Naive thymus-derived CD8-positive, alpha-beta T cell (primary cell): ENCODE data around the gene OTUD7B. TPM values are rescaled to one million over a fixed set of nuclear protein-coding genes. Genes with fewer than 3 reads are reported as not detected.
"Not testable (repeated sequence)": the region's sequence is repeated elsewhere in the genome, so short reads cannot be mapped to it uniquely, and the experiment has no call there.

Experiments
- ATAC-seq, 2 donors: fragments of 150-1000 bp; cut with Tn5 transposase in 1 of 2; sonication (Bioruptor Pico), chemical (Tn5 transposase) in 1 of 2; 1 replicate in 1 of 2; 2 replicates in 1 of 2; pipeline ENCODE4 v1.10.0; 2021; ENCODE audit warnings: mild to moderate bottlenecking in 2 of 2, moderate library complexity in 2 of 2
- POLR2A ChIA-PET: fragments of 350-600 bp; sonication (Branson Sonifier 250); formaldehyde crosslinking; loops from one replicate; lab custom pipeline; 2021; ENCODE audit warnings: antibody characterized with exemption; lab: Charles Lee
- DNase-seq, 10 donors: peaks; one replicate each; pipeline versions ENCODE4 v3.0.0 to v3.0.0-alpha.2; 2020 to 2022
- H3K27ac Mint-ChIP-seq, 10 donors: one replicate each; pipeline ENCODE4 v1.8.0; 2020 to 2022; ENCODE audit warnings: mild to moderate bottlenecking in 10 of 10, mixed read lengths in 10 of 10, moderate library complexity in 4 of 10, inconsistent platforms in 1 of 10
- H3K27me3 Mint-ChIP-seq, 5 donors: one replicate each; pipeline ENCODE4 v1.8.0; 2021 to 2022; ENCODE audit warnings: mixed read lengths in 5 of 5
- H3K36me3 Mint-ChIP-seq, 3 donors: one replicate each; pipeline ENCODE4 v1.8.0; 2020 to 2022; ENCODE audit warnings: mixed read lengths in 3 of 3, mild to moderate bottlenecking in 2 of 3, inconsistent platforms in 1 of 3
- H3K4me1 Mint-ChIP-seq, 4 donors: one replicate each; pipeline ENCODE4 v1.8.0; 2021 to 2022; ENCODE audit warnings: mixed read lengths in 4 of 4
- H3K4me3 Mint-ChIP-seq, 10 donors: one replicate each; pipeline ENCODE4 v1.8.0; 2020 to 2022; ENCODE audit warnings: mild to moderate bottlenecking in 10 of 10, mixed read lengths in 10 of 10, moderate library complexity in 6 of 10, inconsistent platforms in 1 of 10
- H3K9me3 Mint-ChIP-seq, 9 donors: one replicate each; pipeline ENCODE4 v1.8.0; 2020 to 2022; ENCODE audit warnings: mixed read lengths in 9 of 9, mild to moderate bottlenecking in 3 of 9, inconsistent platforms in 1 of 9, moderate library complexity in 1 of 9
- polyA plus RNA-seq, 3 donors: library from polyadenylated mRNA; unstranded; fragments of 300-500 nt; fragmentation: Illumina TruSeq; gene quantifications; one replicate each; pipeline ENCODE4 v1.2.3, GENCODE V29; 2021
- total RNA-seq, 8 experiments: library from RNA in 2 of 8; stranded (reverse) in 2 of 8; gene quantifications; one replicate each; pipeline ENCODE4 v1.2.3 and lab custom pipeline; 2021 to 2026

The OTUD7B gene
- total and polyA plus RNA-seq, 5 experiments from 2014 or later, result 0.16 to 11.3 (median 1.2) TPM

DNA sequence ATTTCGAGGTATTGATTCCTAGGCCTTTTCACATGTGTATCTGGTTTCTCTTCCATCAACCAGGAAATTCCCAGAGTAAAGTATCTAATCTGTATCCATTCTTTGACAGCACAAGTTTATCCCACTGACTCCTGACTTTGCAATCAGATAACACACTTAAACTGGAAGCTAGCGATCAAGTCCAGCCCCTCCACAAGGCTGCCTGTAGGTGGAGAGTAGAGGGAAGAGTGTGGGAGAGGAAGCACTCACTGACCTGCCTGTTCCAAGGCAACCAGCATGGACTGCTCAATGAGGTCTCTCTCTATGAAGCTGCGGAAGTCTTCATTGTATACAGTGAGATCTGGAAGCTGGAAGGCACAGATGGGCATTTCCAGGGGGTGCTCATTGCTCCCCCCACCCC is 43.5 kb downstream of the OTUD7B start:
- POLR2A ChIA-PET, result no interaction called here
- ATAC-seq (no peak), DNase-seq (no peak)
- no peaks in the 10 kb centered on the region for H3K9me3 Mint-ChIP-seq
- peaks cover 2 to 11% (median 6%) of the 10 kb centered on the region in 4 donors for H3K4me1 Mint-ChIP-seq
- H3K4me3 Mint-ChIP-seq, result no peak overlapping the region
- peaks cover 0 to 1% (median 0%) of the 10 kb centered on the region in 5 donors for H3K27me3 Mint-ChIP-seq
- no peak overlapping the region for H3K27ac Mint-ChIP-seq
- peaks cover 0 to 57% (median 5%) of the 10 kb centered on the region in 3 donors for H3K36me3 Mint-ChIP-seq

DNA sequence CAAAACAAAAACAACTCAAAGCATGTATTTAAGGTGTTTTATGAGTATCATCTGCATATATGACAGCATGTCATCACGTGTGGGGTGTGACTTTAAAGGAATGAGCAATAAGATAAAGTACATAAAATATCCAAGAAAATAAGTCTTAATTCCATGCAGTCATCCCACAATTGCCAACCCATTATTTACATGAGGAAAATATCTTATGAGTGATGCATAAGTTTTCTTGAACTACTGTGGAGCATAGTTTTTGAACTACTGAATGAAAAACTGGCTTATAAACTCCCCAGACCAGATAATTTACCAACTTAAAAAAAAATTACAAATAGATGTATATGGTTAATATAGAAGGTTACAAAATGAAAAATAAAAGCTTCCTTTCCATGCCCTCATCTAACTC is 44.1 kb downstream of the OTUD7B start:
- no peak for DNase-seq
- no peak overlapping the region for H3K4me3 Mint-ChIP-seq
- POLR2A ChIA-PET, result no interaction called here
- no peak for ATAC-seq
- peaks cover 0 to 1% (median 0%) of the 10 kb centered on the region in 5 donors for H3K27me3 Mint-ChIP-seq
- peaks cover 0 to 52% (median 5%) of the 10 kb centered on the region in 3 donors for H3K36me3 Mint-ChIP-seq
- H3K4me1 Mint-ChIP-seq, result peaks cover 2 to 15% (median 8%) of the 10 kb centered on the region in 4 donors
- peak overlapping the region in 1 of 10 donors; percentile 37 for H3K27ac Mint-ChIP-seq
- no peaks in the 10 kb centered on the region for H3K9me3 Mint-ChIP-seq

DNA sequence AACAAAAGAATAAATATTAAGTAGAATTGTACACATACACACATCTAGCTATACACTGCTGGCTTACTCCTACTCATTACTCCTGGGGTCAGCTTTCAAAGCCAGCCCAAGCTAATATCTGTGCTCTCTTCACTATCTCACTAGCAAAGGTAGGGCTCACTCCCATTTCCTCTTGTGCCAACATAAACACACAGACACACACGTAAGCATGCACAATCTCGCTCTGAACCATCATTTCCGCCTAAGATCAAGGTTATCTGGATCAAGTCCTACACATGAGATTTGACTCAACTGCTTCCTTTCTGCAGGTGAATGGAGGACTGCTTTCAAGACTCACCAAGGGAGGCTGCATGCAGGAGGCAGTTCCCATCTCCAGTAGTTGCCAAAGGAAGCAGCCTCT is 45.1 kb downstream of the OTUD7B start:
- Mint-ChIP-seq H3K36me3 (peaks cover 2 to 45% (median 5%) of the 10 kb centered on the region in 3 donors), H3K27ac (peak overlapping the region in 1 of 10 donors; percentile 49), H3K4me3 (no peak overlapping the region), H3K4me1 (peaks cover 2 to 15% (median 8%) of the 10 kb centered on the region in 4 donors), H3K27me3 (peaks cover 0 to 1% (median 0%) of the 10 kb centered on the region in 5 donors), H3K9me3 (no peaks in the 10 kb centered on the region)
- POLR2A ChIA-PET, result interaction anchor here (0.6 kb wide), 1 partner anchor 49 kb away, joined by 3 read pairs; no protein-coding TSS in a partner anchor
- DNase-seq (no peak), ATAC-seq (no peak)

DNA sequence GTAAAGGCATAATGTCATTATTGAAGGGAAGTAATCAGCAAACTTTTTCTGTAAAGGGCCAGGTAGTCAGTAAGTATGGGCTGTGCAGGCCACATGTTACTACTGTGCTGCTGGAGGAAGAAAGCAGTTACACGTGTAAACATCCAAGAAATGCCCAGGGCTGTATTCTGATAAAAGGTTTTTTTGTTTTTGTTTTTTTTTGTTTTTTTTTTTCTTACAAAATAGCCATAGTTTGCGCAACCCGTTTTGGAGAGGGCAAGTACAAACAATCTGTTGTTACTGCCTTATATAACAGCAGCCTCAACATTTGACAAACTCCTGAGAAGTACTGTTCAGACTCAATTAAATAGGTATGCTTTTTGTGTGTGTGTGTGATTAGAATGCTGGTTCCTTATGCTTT is 47.2 kb downstream of the OTUD7B start:
- H3K9me3 Mint-ChIP-seq, result no peaks in the 10 kb centered on the region
- H3K4me1 Mint-ChIP-seq, result peaks cover 2 to 15% (median 8%) of the 10 kb centered on the region in 4 donors
- ATAC-seq, result no peak
- H3K27me3 Mint-ChIP-seq, result peaks cover 0 to 1% (median 0%) of the 10 kb centered on the region in 5 donors
- no peak for DNase-seq
- H3K4me3 Mint-ChIP-seq, result no peak overlapping the region
- H3K36me3 Mint-ChIP-seq, result peaks cover 5 to 50% (median 8%) of the 10 kb centered on the region in 3 donors
- POLR2A ChIA-PET, result interaction anchor here (3.2 kb wide), 1 partner anchor 76 kb away, joined by 13 read pairs; a partner anchor contains a TSS
- peak overlapping the region in 5 of 10 donors; percentile 27 to 90 (median 41) for H3K27ac Mint-ChIP-seq

DNA sequence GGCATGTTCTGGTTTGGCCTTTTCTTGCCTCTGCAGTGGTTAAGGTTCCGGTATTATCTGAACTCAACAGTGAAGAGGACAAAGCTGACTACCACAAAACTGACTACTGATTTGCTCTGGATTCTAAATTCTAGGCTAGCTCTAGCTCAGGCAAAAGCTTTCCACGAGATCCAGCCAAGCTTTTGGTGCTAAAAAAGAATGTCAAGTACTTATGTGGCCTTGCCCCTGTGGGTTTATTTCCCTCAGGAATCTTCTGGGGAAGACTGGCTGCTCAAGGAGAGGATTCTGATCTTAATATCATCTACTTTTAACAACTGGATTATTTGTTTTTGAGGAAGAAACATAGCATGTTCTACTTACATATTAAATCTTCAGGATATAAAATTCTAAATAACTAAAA is 47.8 kb downstream of the OTUD7B start:
- no peak for DNase-seq
- Mint-ChIP-seq H3K27me3 (peaks cover 0 to 1% (median 0%) of the 10 kb centered on the region in 5 donors), H3K36me3 (peaks cover 5 to 49% (median 10%) of the 10 kb centered on the region in 3 donors), H3K4me1 (peaks cover 2 to 15% (median 8%) of the 10 kb centered on the region in 4 donors), H3K4me3 (no peak overlapping the region), H3K27ac (peak overlapping the region in 5 of 10 donors; percentile 9 to 78 (median 41)), H3K9me3 (no peaks in the 10 kb centered on the region)
- POLR2A ChIA-PET, result interaction anchor here (0.5 to 3.2 kb wide), 3 partner anchors 48 to 711 kb away, joined by 3 to 13 read pairs (median 4); partner anchors contain the start of gene OTUD7B
- no peak for ATAC-seq

DNA sequence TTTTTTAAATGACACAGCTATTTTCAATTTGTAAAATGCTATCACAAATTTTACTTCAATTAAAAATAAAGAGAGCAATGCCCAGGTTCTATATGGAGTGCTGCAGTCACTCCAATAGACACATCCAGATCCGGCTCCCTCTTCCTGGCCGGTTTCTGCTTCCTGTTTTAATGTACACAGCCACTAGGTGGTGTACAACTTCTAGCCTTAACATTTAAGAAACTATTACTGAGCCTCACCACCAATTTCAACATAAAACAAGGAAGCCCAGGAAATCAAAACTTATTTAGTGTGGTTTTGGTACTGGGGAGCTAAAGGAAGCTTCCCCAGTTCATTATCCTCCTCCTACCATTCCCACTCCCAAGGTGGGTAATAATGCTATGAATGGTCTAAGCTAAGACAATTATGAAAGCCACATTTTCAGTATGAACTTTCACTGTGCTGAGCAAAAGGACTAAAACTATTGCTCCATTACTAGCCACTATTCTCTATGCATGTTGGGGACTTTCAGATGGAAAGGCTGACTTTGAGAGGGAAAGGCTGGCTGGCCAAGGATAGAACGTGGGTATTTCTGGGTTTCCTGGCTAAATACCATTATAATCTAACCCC is 48.4 kb downstream of the OTUD7B start:
- Mint-ChIP-seq H3K9me3 (no peaks in the 10 kb centered on the region), H3K4me3 (no peak overlapping the region), H3K4me1 (peaks cover 2 to 15% (median 8%) of the 10 kb centered on the region in 4 donors), H3K36me3 (peaks cover 5 to 43% (median 10%) of the 10 kb centered on the region in 3 donors), H3K27me3 (peaks cover 0 to 1% (median 0%) of the 10 kb centered on the region in 5 donors), H3K27ac (peak overlapping the region in 5 of 10 donors; percentile 0 to 78 (median 29))
- POLR2A ChIA-PET, result interaction anchor here (0.5 to 3.2 kb wide), 4 partner anchors 33 to 712 kb away, joined by 3 to 13 read pairs (median 4); partner anchors contain the start of gene OTUD7B
- peak in 8 of 10 donors; percentile 13 to 62 (median 40) for DNase-seq
- peak; percentile 71 to 85 for ATAC-seq

DNA sequence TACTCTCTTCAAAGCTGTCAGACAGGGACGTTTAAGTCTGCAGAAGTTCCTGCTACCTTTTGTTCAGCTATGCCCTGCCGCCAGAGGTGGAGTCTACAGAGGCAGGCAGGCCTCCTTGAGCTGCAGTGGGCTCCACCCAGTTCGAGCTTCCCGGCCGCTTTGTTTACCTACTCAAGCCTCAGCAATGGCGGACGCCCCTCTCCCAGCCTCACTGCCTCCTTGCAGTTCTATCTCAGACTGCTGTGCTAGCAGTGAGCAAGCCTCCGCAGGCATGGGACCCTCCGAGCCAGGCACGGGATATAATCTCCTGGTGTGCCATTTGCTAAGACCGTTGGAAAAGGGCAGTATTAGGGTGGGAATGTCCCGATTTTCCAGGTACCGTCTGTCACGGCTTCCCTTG is 53.0 kb downstream of the OTUD7B start:
- H3K4me1 Mint-ChIP-seq, ATAC-seq, DNase-seq, H3K27me3 Mint-ChIP-seq, H3K9me3 Mint-ChIP-seq, H3K4me3 Mint-ChIP-seq, POLR2A ChIA-PET, H3K27ac Mint-ChIP-seq: not testable (repeated sequence)
- peaks cover 0 to 24% (median 17%) of the 10 kb centered on the region in 3 donors for H3K36me3 Mint-ChIP-seq

DNA sequence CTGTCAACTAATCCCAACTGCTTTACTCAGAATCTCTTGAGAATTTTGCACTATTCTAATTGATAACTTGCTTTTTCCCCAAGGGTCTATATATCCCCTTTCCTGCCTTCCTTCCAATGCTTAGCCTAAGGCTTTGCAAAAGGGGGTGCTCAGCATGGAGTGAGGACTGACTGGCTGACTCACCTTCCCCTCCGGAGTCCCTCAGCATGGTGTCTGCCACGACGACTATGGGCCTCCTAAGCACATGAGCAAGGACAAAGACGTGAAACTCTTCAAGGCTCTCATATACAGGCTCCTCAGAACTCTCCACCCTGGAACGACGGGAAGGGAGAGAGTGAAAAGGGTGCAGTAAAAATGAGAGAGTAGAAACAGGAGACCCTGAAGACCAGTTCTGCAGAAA is 60.6 kb downstream of the OTUD7B start:
- ATAC-seq, result no peak
- Mint-ChIP-seq H3K9me3 (no peaks in the 10 kb centered on the region), H3K36me3 (peaks cover 0 to 52% (median 10%) of the 10 kb centered on the region in 3 donors), H3K4me3 (no peak overlapping the region), H3K27me3 (no peaks in the 10 kb centered on the region), H3K27ac (peak overlapping the region in 1 of 10 donors; percentile 33), H3K4me1 (no peaks in the 10 kb centered on the region)
- POLR2A ChIA-PET, result interaction anchor here (1.9 kb wide), 1 partner anchor 63 kb away, joined by 5 read pairs; a partner anchor contains a TSS
- no peak for DNase-seq

DNA sequence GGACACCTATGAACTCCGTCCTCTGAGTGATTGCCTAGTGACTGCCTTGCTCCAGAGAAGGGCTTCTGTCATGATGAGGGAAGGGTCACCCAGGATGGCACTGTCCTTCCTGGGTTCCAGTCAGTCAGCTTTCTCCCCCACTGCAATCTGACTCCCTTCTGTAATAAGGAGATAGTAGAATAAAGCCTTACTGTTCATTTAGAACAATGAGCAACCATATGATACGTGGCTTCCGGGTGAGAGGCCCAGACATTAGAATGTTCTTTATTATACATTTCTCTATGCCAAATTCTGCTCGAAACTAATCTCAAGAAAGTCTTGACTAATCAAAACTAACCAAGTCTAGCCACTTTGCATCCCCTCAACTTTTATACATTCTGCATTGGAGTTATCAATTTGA is 65.3 kb downstream of the OTUD7B start:
- H3K27me3 Mint-ChIP-seq, result no peaks in the 10 kb centered on the region
- peaks cover 3 to 11% (median 6%) of the 10 kb centered on the region in 4 donors for H3K4me1 Mint-ChIP-seq
- H3K4me3 Mint-ChIP-seq, result no peak overlapping the region
- no peak for ATAC-seq
- no peak for DNase-seq
- POLR2A ChIA-PET, result interaction anchor here (1.5 kb wide), 1 partner anchor 58 kb away, joined by 4 read pairs; a partner anchor contains a TSS
- H3K27ac Mint-ChIP-seq, result no peak overlapping the region
- H3K36me3 Mint-ChIP-seq, result peaks cover 0 to 54% (median 6%) of the 10 kb centered on the region in 3 donors
- H3K9me3 Mint-ChIP-seq, result no peaks in the 10 kb centered on the region

DNA sequence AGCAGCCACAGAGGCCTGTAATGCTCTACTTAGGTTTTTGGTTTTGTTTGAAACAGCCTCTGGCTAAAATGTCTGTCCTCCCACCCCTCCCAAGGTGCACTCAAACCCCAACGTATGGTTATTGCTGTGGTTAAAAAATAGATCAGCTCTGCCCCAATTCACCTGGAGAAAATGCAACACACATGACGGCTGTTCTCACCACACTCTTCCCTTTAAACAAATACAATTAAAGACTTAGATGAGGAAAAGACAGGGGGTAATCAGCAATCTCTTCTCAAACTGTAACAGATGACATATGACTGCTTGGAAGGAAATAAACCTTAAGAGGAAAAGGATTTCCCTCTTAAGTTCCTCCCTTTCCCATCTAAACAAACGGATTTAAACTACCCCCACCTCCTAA is 67.6 kb downstream of the OTUD7B start:
- H3K27ac Mint-ChIP-seq, result peak overlapping the region in 5 of 10 donors; percentile 4 to 77 (median 71)
- H3K27me3 Mint-ChIP-seq, result no peaks in the 10 kb centered on the region
- H3K9me3 Mint-ChIP-seq, result no peaks in the 10 kb centered on the region
- POLR2A ChIA-PET, result no interaction called here
- DNase-seq (no peak), ATAC-seq (no peak)
- peaks cover 0 to 32% (median 6%) of the 10 kb centered on the region in 3 donors for H3K36me3 Mint-ChIP-seq
- H3K4me1 Mint-ChIP-seq, result peaks cover 5 to 11% (median 9%) of the 10 kb centered on the region in 4 donors
- H3K4me3 Mint-ChIP-seq, result no peak overlapping the region

DNA sequence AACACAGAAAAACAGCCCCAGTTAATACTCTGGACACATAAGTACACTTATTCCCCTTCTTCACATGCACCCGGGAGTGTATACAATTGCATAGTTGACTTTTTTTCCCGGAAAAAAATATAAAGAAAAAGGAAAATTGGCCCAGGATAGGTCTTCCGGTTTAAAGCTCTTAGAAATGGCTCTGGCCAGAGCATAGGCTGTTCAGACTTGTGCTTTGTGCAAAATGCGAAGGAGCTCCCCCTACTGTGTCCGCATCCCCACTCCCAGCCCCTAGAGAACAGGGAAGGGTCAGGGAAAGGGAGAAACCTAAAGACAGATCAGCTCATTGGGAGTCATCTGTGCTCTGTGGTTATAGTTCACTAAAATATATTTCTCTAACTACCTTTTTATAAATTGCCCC is 68.3 kb downstream of the OTUD7B start:
- Mint-ChIP-seq H3K9me3 (no peaks in the 10 kb centered on the region), H3K4me3 (no peak overlapping the region), H3K36me3 (peaks cover 0 to 27% (median 6%) of the 10 kb centered on the region in 3 donors), H3K4me1 (peaks cover 5 to 18% (median 15%) of the 10 kb centered on the region in 4 donors), H3K27me3 (no peaks in the 10 kb centered on the region), H3K27ac (no peak overlapping the region)
- POLR2A ChIA-PET, result no interaction called here
- DNase-seq (no peak), ATAC-seq (no peak)

DNA sequence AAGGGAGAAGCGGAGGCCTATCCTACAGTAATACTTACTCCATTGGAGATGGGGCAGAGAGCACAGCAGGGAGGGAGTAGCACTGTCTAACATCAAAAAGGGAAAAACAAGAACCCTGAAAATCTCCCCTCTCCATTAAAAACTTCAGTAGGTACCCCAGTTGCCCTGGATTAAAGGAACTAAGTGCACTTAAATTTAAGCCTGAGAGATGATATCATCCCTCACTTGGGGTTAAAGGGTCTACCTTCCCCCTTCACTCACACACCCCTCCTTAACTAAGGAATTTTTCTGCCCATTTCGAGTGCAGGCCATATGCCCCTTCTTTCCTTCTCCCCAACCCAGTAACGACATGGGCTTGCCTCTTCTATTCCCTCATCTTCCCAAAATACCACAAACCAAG is 70.1 kb downstream of the OTUD7B start:
- H3K4me1 Mint-ChIP-seq, result peaks cover 5 to 24% (median 16%) of the 10 kb centered on the region in 4 donors
- POLR2A ChIA-PET, result no interaction called here
- peak overlapping the region in 3 of 10 donors; percentile 2 to 43 (median 8) for H3K27ac Mint-ChIP-seq
- H3K27me3 Mint-ChIP-seq, result no peaks in the 10 kb centered on the region
- ATAC-seq (no peak), DNase-seq (no peak)
- no peak overlapping the region for H3K4me3 Mint-ChIP-seq
- H3K9me3 Mint-ChIP-seq, result no peaks in the 10 kb centered on the region
- H3K36me3 Mint-ChIP-seq, result peaks cover 0 to 12% (median 3%) of the 10 kb centered on the region in 3 donors

DNA sequence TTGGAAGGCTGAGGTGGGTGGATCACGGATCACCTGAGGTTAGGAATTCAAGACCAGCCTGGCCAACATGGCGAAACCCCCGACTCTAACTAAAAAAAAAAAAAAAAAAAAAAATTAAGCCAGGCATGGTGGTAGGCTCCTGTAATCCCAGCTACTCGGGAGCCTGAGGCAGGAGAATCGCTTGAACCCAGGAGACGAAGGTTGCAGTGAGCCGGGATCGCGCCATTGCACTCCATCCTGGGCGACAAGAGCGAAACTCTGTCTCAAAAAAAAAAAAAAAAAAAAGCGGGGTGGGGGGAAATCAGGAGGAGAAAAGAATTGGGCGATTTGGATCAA is 71.9 kb downstream of the OTUD7B start:
- H3K9me3 Mint-ChIP-seq, DNase-seq, ATAC-seq, H3K27me3 Mint-ChIP-seq, H3K36me3 Mint-ChIP-seq, H3K4me3 Mint-ChIP-seq: not testable (repeated sequence)
- Mint-ChIP-seq H3K4me1 (peaks cover 4 to 24% (median 15%) of the 10 kb centered on the region in 4 donors), H3K27ac (peak overlapping the region in 1 of 10 donors; percentile 58)
- POLR2A ChIA-PET, result interaction anchor here (0.6 to 0.7 kb wide), 2 partner anchors 12 to 66 kb away, joined by 3 to 7 read pairs; no protein-coding TSS in a partner anchor
